KBM-7 (cell line): ENCODE measurements around the gene CENPT.

ENCODE experiments used
- DNase-seq: peaks from one replicate; pipeline ENCODE4 v3.0.0-alpha.2; 2015
- in situ Hi-C: fragments of 300-500 bp; cut with MboI; formaldehyde crosslinking; loops from 2 replicates; pipeline ENCODE4 v1.14.3; 2020; ENCODE audit warnings: low sequenced_read_pairs, low pct_unique_long_range_greater_than_20kb, mixed read lengths

Gene CENPT

GRCh38 chr16:67847064-67847861 lies at the start of gene CENPT:
Gene CENPT, minus strand, starts transcription at chr16:67847693. Its CDS starts 13,834 bp downstream, at chr16:67833859.
- peak; percentile 36 for DNase-seq
- in situ Hi-C loops, result no loop called here

GRCh38 chr16:67897231-67897630 lies 49.7 kb upstream of the CENPT start:
- in situ Hi-C loops, result no loop called here
- no peak for DNase-seq

GRCh38 chr16:67893743-67894399 lies 46.4 kb upstream of the CENPT start:
- in situ Hi-C loops, result no loop called here
- DNase-seq, result no peak

- in situ Hi-C loops, result no loop called here
- peak; percentile 94 for DNase-seq
Observed at GRCh38 chr16:67892899-67893742, 45.6 kb upstream of the CENPT start, which contains the start of gene PSKH1. Gene PSKH1, plus strand, starts transcription at chr16:67893254. Its CDS starts 15,496 bp downstream, at chr16:67908750.

GRCh38 chr16:67892375-67892774 lies 44.9 kb upstream of the CENPT start:
- in situ Hi-C loops, result no loop called here
- no peak for DNase-seq

- DNase-seq, result no peak
- in situ Hi-C loops, result no loop called here
Observed at GRCh38 chr16:67888331-67888730, 40.8 kb upstream of the CENPT start.

GRCh38 chr16:67886387-67886786 lies 38.9 kb upstream of the CENPT start:
- DNase-seq, result no peak
- in situ Hi-C loops, result no loop called here

GRCh38 chr16:67885976-67886375 lies 38.5 kb upstream of the CENPT start:
- no peak for DNase-seq
- in situ Hi-C loops, result no loop called here

GRCh38 chr16:67885545-67885944 lies 38.1 kb upstream of the CENPT start:
- DNase-seq, result no peak
- in situ Hi-C loops, result no loop called here

- in situ Hi-C loops, result no loop called here
- DNase-seq, result no peak
Observed at GRCh38 chr16:67884684-67885083, 37.2 kb upstream of the CENPT start, which contains the start of gene NRN1L. Gene NRN1L, plus strand, starts transcription at chr16:67884885. Its CDS starts 19 bp downstream, at chr16:67884904.

- in situ Hi-C loops, result no loop called here
- DNase-seq, result peak; percentile 73
Observed at GRCh38 chr16:67883872-67884261, 36.4 kb upstream of the CENPT start.

GRCh38 chr16:67883146-67883871 lies 35.8 kb upstream of the CENPT start:
- no peak for DNase-seq
- in situ Hi-C loops, result no loop called here

GRCh38 chr16:67882374-67883145 lies 35.1 kb upstream of the CENPT start:
- no peak for DNase-seq
- in situ Hi-C loops, result no loop called here

- in situ Hi-C loops, result no loop called here
- DNase-seq, result no peak
Observed at GRCh38 chr16:67881621-67882161, 34.2 kb upstream of the CENPT start.

GRCh38 chr16:67880584-67880983 lies 33.1 kb upstream of the CENPT start:
- no peak for DNase-seq
- in situ Hi-C loops, result no loop called here

- DNase-seq, result no peak
- in situ Hi-C loops, result no loop called here
Observed at GRCh38 chr16:67879936-67880335, 32.4 kb upstream of the CENPT start.

GRCh38 chr16:67879462-67879861 lies 32.0 kb upstream of the CENPT start:
- DNase-seq, result no peak
- in situ Hi-C loops, result no loop called here

GRCh38 chr16:67878846-67879245 lies 31.4 kb upstream of the CENPT start:
- in situ Hi-C loops, result no loop called here
- no peak for DNase-seq
